MM.1S (cell line): ENCODE data around the gene NPFFR1.

ENCODE experiments used
- DNase-seq: peaks from one replicate; pipeline ENCODE4 v3.0.0-alpha.2; 2015
- H2AFZ ChIP-seq: fragments of 300-600 bp; sonication (generic); 2 replicates; pipeline ENCODE4 v1.6.0; 2016; ENCODE audit warnings: antibody characterized with exemption, low read length
- H3F3A ChIP-seq: fragments of 300-600 bp; sonication (generic); 2 replicates; pipeline ENCODE4 v1.6.1; 2016; ENCODE audit warnings: mild to moderate bottlenecking, antibody characterized with exemption, low read length, moderate library complexity, mixed read lengths; ENCODE audit not compliant: insufficient read depth
- H3K27ac ChIP-seq: fragments of 300-600 bp; sonication (generic); 2 replicates; pipeline ENCODE4 v1.5.1; 2016; ENCODE audit warnings: mild to moderate bottlenecking, low read length
- H3K27me3 ChIP-seq: fragments of 300-600 bp; sonication (generic); replicated peaks from 2 replicates; pipeline ENCODE4 v1.6.0; 2016; ENCODE audit warnings: low read length; ENCODE audit not compliant: insufficient read depth
- H3K36me3 ChIP-seq: fragments of 300-600 bp; sonication (generic); replicated peaks from 2 replicates; pipeline ENCODE4 v1.6.1; 2016; ENCODE audit warnings: mild to moderate bottlenecking, low read length, mixed read lengths; ENCODE audit not compliant: insufficient read depth
- H3K4me1 ChIP-seq: fragments of 300-600 bp; sonication (generic); 2 replicates; pipeline ENCODE4 v1.6.1; 2016; ENCODE audit warnings: low read length, mixed read lengths
- H3K4me2 ChIP-seq: fragments of 300-600 bp; sonication (generic); 2 replicates; pipeline ENCODE4 v1.6.0; 2016; ENCODE audit warnings: low read depth, low read length
- H3K4me3 ChIP-seq: fragments of 300-600 bp; sonication (generic); 2 replicates; pipeline ENCODE4 v1.5.1; 2016; ENCODE audit warnings: low read length, mixed read lengths
- H3K79me2 ChIP-seq: fragments of 300-600 bp; sonication (generic); 2 replicates; pipeline ENCODE4 v1.6.1; 2016; ENCODE audit warnings: mixed run types, low read length, mixed read lengths
- H3K9ac ChIP-seq: fragments of 300-600 bp; sonication (generic); 2 replicates; pipeline ENCODE4 v1.6.1; 2016; ENCODE audit warnings: low read length, mixed read lengths
- H3K9me2 ChIP-seq: fragments of 300-600 bp; sonication (generic); replicated peaks from 2 replicates; pipeline ENCODE4 v1.6.1; 2016; ENCODE audit warnings: mild to moderate bottlenecking, low read length, mixed read lengths; ENCODE audit not compliant: insufficient read depth
- H3K9me3 ChIP-seq: fragments of 300-600 bp; sonication (generic); replicated peaks from 2 replicates; pipeline ENCODE4 v1.6.1; 2016; ENCODE audit warnings: mild to moderate bottlenecking, low read length, mixed read lengths; ENCODE audit not compliant: insufficient read depth
- H4K20me1 ChIP-seq: fragments of 300-600 bp; sonication (generic); 2 replicates; pipeline ENCODE4 v1.6.1; 2016; ENCODE audit warnings: mild to moderate bottlenecking, low read length, moderate library complexity, mixed read lengths; ENCODE audit not compliant: insufficient read depth
- CTCF ChIP-seq: fragments of 300-600 bp; sonication (generic); IDR thresholded peaks from 2 replicates; pipeline ENCODE4 v1.5.1; 2016; ENCODE audit warnings: antibody characterized with exemption, low read length, mixed read lengths
- EZH2 ChIP-seq: fragments of 300-600 bp; sonication (generic); optimal IDR thresholded peaks from 2 replicates; pipeline ENCODE3; 2017; ENCODE audit warnings: low read depth, mild to moderate bottlenecking, antibody characterized with exemption, low read length, mixed read lengths
- EZH2phosphoT487 ChIP-seq: fragments of 300-600 bp; sonication (generic); IDR thresholded peaks from 2 replicates; pipeline ENCODE4 v1.6.1; 2018; ENCODE audit warnings: antibody characterized with exemption, low read length

The NPFFR1 gene

GRCh38 chr10:70234668-70235447 is 48.9 kb downstream of the NPFFR1 start:
- TF ChIP-seq EZH2phosphoT487 (no peak), EZH2 (no peak), CTCF (no peak)
- H3K27me3 ChIP-seq, result no peaks in the 10 kb centered on the region
- H3K27ac ChIP-seq, result no peak overlapping the region
- no peak overlapping the region; the same call in 1 of the 2 replicates for H2AFZ ChIP-seq
- H3K36me3 ChIP-seq, result no peaks in the 10 kb centered on the region
- H3K79me2 ChIP-seq, result peaks cover 34% of the 10 kb centered on the region
- H3K4me3 ChIP-seq, result no peak overlapping the region
- DNase-seq, result no peak
- H3F3A ChIP-seq, result peaks cover 7% of the 10 kb centered on the region; the same call in 1 of the 2 replicates
- no peak overlapping the region for H3K9ac ChIP-seq
- peaks cover 4% of the 10 kb centered on the region; the same call in 1 of the 2 replicates for H4K20me1 ChIP-seq
- no peaks in the 10 kb centered on the region for H3K9me2 ChIP-seq
- peaks cover 9% of the 10 kb centered on the region for H3K4me1 ChIP-seq
- no peaks in the 10 kb centered on the region for H3K9me3 ChIP-seq
- no peak overlapping the region for H3K4me2 ChIP-seq

- TF ChIP-seq EZH2phosphoT487 (no peak), EZH2 (no peak)
- DNase-seq, result no peak
- Histone ChIP-seq H3K9me3 (no peaks in the 10 kb centered on the region), H3K4me2 (peak overlapping the region; percentile 79), H3K27ac (peak overlapping the region; percentile 83), H3K4me1 (peaks cover 9% of the 10 kb centered on the region), H4K20me1 (peaks cover 4% of the 10 kb centered on the region; the same call in 1 of the 2 replicates), H3K79me2 (peaks cover 43% of the 10 kb centered on the region), H3K9me2 (no peaks in the 10 kb centered on the region), H3K9ac (peak overlapping the region; percentile 90), H2AFZ (peak overlapping the region; percentile 82), H3F3A (peaks cover 11% of the 10 kb centered on the region; the same call in 1 of the 2 replicates), H3K4me3 (peak overlapping the region; percentile 94), H3K27me3 (no peaks in the 10 kb centered on the region), H3K36me3 (no peaks in the 10 kb centered on the region; the same call in 1 of the 2 replicates)
Measured at GRCh38 chr10:70233939-70234300, 49.9 kb downstream of the NPFFR1 start.

- TF ChIP-seq EZH2phosphoT487, result no peak
- TF ChIP-seq CTCF, result peak; percentile 57
- H3F3A ChIP-seq, result peaks cover 11% of the 10 kb centered on the region; the same call in 1 of the 2 replicates
- H2AFZ ChIP-seq, result peak within 1 kb of the TSS; percentile 82
- no peaks in the 10 kb centered on the region; the same call in 1 of the 2 replicates for H3K36me3 ChIP-seq
- no peaks in the 10 kb centered on the region for H3K27me3 ChIP-seq
- peak within 1 kb of the TSS; percentile 83 for H3K27ac ChIP-seq
- H3K9ac ChIP-seq, result peak within 1 kb of the TSS; percentile 90
- H3K4me2 ChIP-seq, result peak within 1 kb of the TSS; percentile 90
- DNase-seq, result peak; percentile 99
- no peaks in the 10 kb centered on the region for H3K9me3 ChIP-seq
- peaks cover 15% of the 10 kb centered on the region for H3K4me1 ChIP-seq
- H4K20me1 ChIP-seq, result peaks cover 4% of the 10 kb centered on the region; the same call in 1 of the 2 replicates
- H3K79me2 ChIP-seq, result peaks cover 49% of the 10 kb centered on the region
- peak within 1 kb of the TSS; percentile 94 for H3K4me3 ChIP-seq
- no peaks in the 10 kb centered on the region for H3K9me2 ChIP-seq
Measured at GRCh38 chr10:70233109-70233938, 50.5 kb downstream of the NPFFR1 start, which contains the start of gene PPA1. Gene PPA1 (minus strand): TSS chr10:70233429. CDS start chr10:70233327, 102 bp downstream.
